SU-DHL-6 (cell line): ENCODE measurements around the gene PDE6A.

Experiments
- CTCF ChIP-seq: fragments of 200-600 bp; sonication (generic); IDR thresholded peaks from one replicate; pipeline ENCODE4 v1.5.1; 2017; ENCODE audit warnings: antibody characterized with exemption, mild to moderate bottlenecking, low read length, moderate library complexity; ENCODE audit not compliant: insufficient read depth, poor library complexity, severe bottlenecking
- EZH2phosphoT487 ChIP-seq: fragments of 200-600 bp; sonication (generic), shearing (Covaris generic); conservative IDR thresholded peaks from 2 replicates; pipeline ENCODE4 v1.6.1; 2018; ENCODE audit warnings: mild to moderate bottlenecking, antibody characterized with exemption, low read length, moderate library complexity, mixed read lengths

- TF ChIP-seq CTCF: peak; percentile 52
- no peak for TF ChIP-seq EZH2phosphoT487
These were observed 110.2 kb downstream of the PDE6A start for GRCh38 chr5:149834246-149834855.
